ENCODE results near the gene LRRC15.

LRRC15 gene

GRCh38 chr3:194332858-194333211 is 36.7 kb downstream of the LRRC15 start:
- DNase-seq (ENCODE audit: low read depth) = no peak
- H3K4me3 ChIP-seq (ENCODE audit: low read depth, low read length) = no peak overlapping the region
- no peak for TF ChIP-seq MAX (IDR thresholded peaks at IDR 0.05; ENCODE audit: low read depth, low read length)
- TF ChIP-seq, protein P1, sequence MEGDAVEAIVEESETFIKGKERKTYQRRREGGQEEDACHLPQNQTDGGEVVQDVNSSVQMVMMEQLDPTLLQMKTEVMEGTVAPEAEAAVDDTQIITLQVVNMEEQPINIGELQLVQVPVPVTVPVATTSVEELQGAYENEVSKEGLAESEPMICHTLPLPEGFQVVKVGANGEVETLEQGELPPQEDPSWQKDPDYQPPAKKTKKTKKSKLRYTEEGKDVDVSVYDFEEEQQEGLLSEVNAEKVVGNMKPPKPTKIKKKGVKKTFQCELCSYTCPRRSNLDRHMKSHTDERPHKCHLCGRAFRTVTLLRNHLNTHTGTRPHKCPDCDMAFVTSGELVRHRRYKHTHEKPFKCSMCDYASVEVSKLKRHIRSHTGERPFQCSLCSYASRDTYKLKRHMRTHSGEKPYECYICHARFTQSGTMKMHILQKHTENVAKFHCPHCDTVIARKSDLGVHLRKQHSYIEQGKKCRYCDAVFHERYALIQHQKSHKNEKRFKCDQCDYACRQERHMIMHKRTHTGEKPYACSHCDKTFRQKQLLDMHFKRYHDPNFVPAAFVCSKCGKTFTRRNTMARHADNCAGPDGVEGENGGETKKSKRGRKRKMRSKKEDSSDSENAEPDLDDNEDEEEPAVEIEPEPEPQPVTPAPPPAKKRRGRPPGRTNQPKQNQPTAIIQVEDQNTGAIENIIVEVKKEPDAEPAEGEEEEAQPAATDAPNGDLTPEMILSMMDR (IDR thresholded peaks at IDR 0.05; ENCODE audit: low read depth, low read length) = no peak
- TF ChIP-seq MYC (IDR thresholded peaks at IDR 0.05; ENCODE audit: low read depth, low read length) = no peak
- TF ChIP-seq POLR2A (IDR thresholded peaks at IDR 0.05; ENCODE audit: extremely low read depth, insufficient read length) = no peak

- no peak for TF ChIP-seq MYC (IDR thresholded peaks at IDR 0.05; ENCODE audit: low read depth, low read length)
- no peak for TF ChIP-seq MAX (IDR thresholded peaks at IDR 0.05; ENCODE audit: low read depth, low read length)
- TF ChIP-seq, protein P1 (IDR thresholded peaks at IDR 0.05; ENCODE audit: low read depth, low read length) = no peak
- no peak for TF ChIP-seq POLR2A (IDR thresholded peaks at IDR 0.05; ENCODE audit: extremely low read depth, insufficient read length)
- DNase-seq (ENCODE audit: low read depth) = no peak
- H3K4me3 ChIP-seq (ENCODE audit: low read depth, low read length) = no peak overlapping the region
Observed at GRCh38 chr3:194330579-194330978, 39.0 kb downstream of the LRRC15 start.

- H3K4me3 ChIP-seq (ENCODE audit: low read depth, low read length) = no peak overlapping the region
- TF ChIP-seq MYC (IDR thresholded peaks at IDR 0.05; ENCODE audit: low read depth, low read length) (no peak), POLR2A (IDR thresholded peaks at IDR 0.05; ENCODE audit: extremely low read depth, insufficient read length) (no peak), MAX (IDR thresholded peaks at IDR 0.05; ENCODE audit: low read depth, low read length) (no peak)
- TF ChIP-seq, protein P1 (IDR thresholded peaks at IDR 0.05; ENCODE audit: low read depth, low read length) = no peak
- no peak for DNase-seq (ENCODE audit: low read depth)
Observed at GRCh38 chr3:194330160-194330559, 39.4 kb downstream of the LRRC15 start.

- TF ChIP-seq MAX (IDR thresholded peaks at IDR 0.05; ENCODE audit: low read depth, low read length) = no peak
- DNase-seq (ENCODE audit: low read depth) = no peak
- H3K4me3 ChIP-seq (ENCODE audit: low read depth, low read length) = no peak overlapping the region
Observed at GRCh38 chr3:194329583-194329965, 40.0 kb downstream of the LRRC15 start.

DNA sequence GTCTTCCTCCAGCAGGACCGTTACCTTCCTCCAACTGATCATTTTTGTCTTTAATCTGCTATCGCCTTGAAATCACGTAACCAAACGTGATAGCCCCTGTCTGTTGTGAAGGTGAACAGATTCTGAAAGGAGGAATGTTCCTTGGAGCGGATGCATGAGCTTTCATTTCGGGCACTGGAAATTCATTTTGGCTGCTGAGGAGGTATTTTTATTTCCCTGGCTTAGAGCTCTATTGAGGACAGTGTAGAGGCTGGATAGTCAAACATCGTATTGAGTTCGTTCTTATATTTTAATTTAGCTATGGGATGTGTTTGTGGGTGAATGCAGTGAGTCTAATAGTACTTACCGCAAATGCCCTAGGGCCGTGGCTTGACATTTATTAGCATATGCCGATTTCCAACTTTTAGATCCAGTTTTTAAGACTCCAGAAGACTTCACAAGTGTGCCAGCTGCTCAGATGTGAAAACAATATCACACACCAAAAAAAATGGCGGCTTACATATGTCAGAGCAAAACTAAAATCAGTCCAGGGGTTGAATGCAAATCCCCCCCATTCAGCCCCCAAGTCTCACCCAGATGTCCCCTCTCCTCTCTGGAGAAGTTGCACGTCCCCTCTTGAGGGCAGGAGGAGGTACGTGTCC is 40.5 kb downstream of the LRRC15 start:
- no peak for DNase-seq (ENCODE audit: low read depth)
- H3K4me3 ChIP-seq (ENCODE audit: low read depth, low read length) = no peak overlapping the region
- TF ChIP-seq POLR2A (IDR thresholded peaks at IDR 0.05; ENCODE audit: extremely low read depth, insufficient read length) (no peak), MAX (IDR thresholded peaks at IDR 0.05; ENCODE audit: low read depth, low read length) (no peak), MYC (IDR thresholded peaks at IDR 0.05; ENCODE audit: low read depth, low read length) (no peak)
- TF ChIP-seq, protein P1 (IDR thresholded peaks at IDR 0.05; ENCODE audit: low read depth, low read length) = no peak

- TF ChIP-seq MYC (IDR thresholded peaks at IDR 0.05; ENCODE audit: low read depth, low read length) = no peak
- no peak for TF ChIP-seq MAX (IDR thresholded peaks at IDR 0.05; ENCODE audit: low read depth, low read length)
- TF ChIP-seq, protein P1 (IDR thresholded peaks at IDR 0.05; ENCODE audit: low read depth, low read length) = no peak
- TF ChIP-seq POLR2A (IDR thresholded peaks at IDR 0.05; ENCODE audit: extremely low read depth, insufficient read length) = no peak
- peak; percentile 22 for DNase-seq (ENCODE audit: low read depth)
- no peak overlapping the region for H3K4me3 ChIP-seq (ENCODE audit: low read depth, low read length)
Observed at GRCh38 chr3:194328053-194328657, 41.4 kb downstream of the LRRC15 start.

Data from NB4 (cell line).